K562 (cell line): Measurements from ENCODE around the gene RNF123. TPM values are rescaled to one million over a fixed set of nuclear protein-coding genes. Genes with fewer than 3 reads are reported as not detected.

Source experiments
- ATAC-seq: fragments of 200-7000 bp; cut with Tn5 transposase; 3 replicates; pipeline ENCODE4 v1.9.1; 2020; ENCODE audit warnings: moderate library complexity
- BruUV-seq: library from RNA; stranded (reverse); fragments of 400-500 nt; replicated peaks from 2 replicates; lab custom pipeline; 2021; lab: Mats Ljungman, UMichigan
- CTCF ChIA-PET: fragments of 300-600 bp; formaldehyde crosslinking; extraction: SDS; loops from one replicate; lab custom pipeline; 2021; ENCODE audit warnings: low intra/inter-chr PET ratio; lab: Yijun Ruan, JAX
- POLR2A ChIA-PET: fragments of 300-600, 350-650 bp; sonication (Branson Sonifier 250); formaldehyde crosslinking; extraction: SDS; loops from one replicate; lab custom pipeline; 2021; ENCODE audit warnings: antibody characterized with exemption, inconsistent platforms; lab: Yijun Ruan, JAX
- DNase-seq, 4 experiments: peaks; one replicate each; pipeline versions ENCODE4 v3.0.0 to v3.0.0-alpha.2; 2011 to 2018; ENCODE audit warnings: low spot score in 3 of 4, mixed read lengths in 3 of 4; ENCODE audit errors: extremely low read depth in 1 of 4
- FAIRE-seq: peaks from 2 replicates; lab custom pipeline; 2011; peaks lifted over from hg19 to GRCh38; lab: Jason Lieb, UNC
- H2AFZ ChIP-seq: 2 replicates; pipeline ENCODE4 v1.6.0; 2011; ENCODE audit warnings: low read depth, low read length, control low read depth, inconsistent platforms
- H3K27ac ChIP-seq: fragments of 200-600 bp; 3 replicates; pipeline ENCODE4 v1.8.0; 2011; ENCODE audit warnings: low read depth, mild to moderate bottlenecking, control low read depth, inconsistent platforms, low read length, moderate library complexity, mixed read lengths; ENCODE audit errors: extremely low read depth
- H3K27me3 ChIP-seq, 2 experiments: fragments of 300-600 bp in 1 of 2; 2 replicates in 1 of 2; 3 replicates in 1 of 2; pipeline versions ENCODE4 v1.6.0 to v1.8.0; 2011; ENCODE audit warnings: inconsistent platforms in 2 of 2, low read length in 2 of 2, mild to moderate bottlenecking in 1 of 2, mixed read lengths in 1 of 2, moderate library complexity in 1 of 2; ENCODE audit not compliant: control insufficient read depth in 2 of 2, insufficient read depth in 2 of 2
- H3K36me3 ChIP-seq: fragments of 300-600 bp; 3 replicates; pipeline ENCODE4 v1.8.0; 2011; ENCODE audit warnings: mild to moderate bottlenecking, low read length, inconsistent platforms; ENCODE audit not compliant: control insufficient read depth, insufficient read depth
- H3K4me1 ChIP-seq, 2 experiments: fragments of 200-600 bp in 1 of 2; replicated peaks in 1 of 2; 2 replicates in 1 of 2; 3 replicates in 1 of 2; pipeline versions ENCODE4 v1.5.1 to v1.8.0; 2011; ENCODE audit warnings: inconsistent platforms in 2 of 2, low read length in 2 of 2, mild to moderate bottlenecking in 1 of 2, mixed read lengths in 1 of 2, moderate library complexity in 1 of 2; ENCODE audit not compliant: control insufficient read depth in 2 of 2, insufficient read depth in 2 of 2
- H3K4me2 ChIP-seq: 2 replicates; pipeline ENCODE4 v1.6.1; 2011; ENCODE audit warnings: low read length, control low read depth, inconsistent platforms, mixed read lengths; ENCODE audit not compliant: insufficient read depth
- H3K4me3 ChIP-seq: fragments of 200-600 bp; sonication (generic), shearing (Covaris generic); 2 replicates; pipeline ENCODE4 v1.5.1; 2016; ENCODE audit warnings: control low read depth, inconsistent platforms
- H3K79me2 ChIP-seq: fragments of 200-600 bp; 3 replicates; pipeline ENCODE4 v1.8.0; 2011; ENCODE audit warnings: low read length, inconsistent platforms; ENCODE audit not compliant: control insufficient read depth, insufficient read depth
- H3K9ac ChIP-seq, 2 experiments: 2 replicates each; pipeline versions ENCODE4 v1.6.0 to v1.6.1; 2011; ENCODE audit warnings: low read depth in 2 of 2, low read length in 2 of 2, control low read depth in 1 of 2, inconsistent platforms in 1 of 2, mild to moderate bottlenecking in 1 of 2, mixed read lengths in 1 of 2; ENCODE audit not compliant: insufficient read depth in 1 of 2
- H3K9me1 ChIP-seq: one replicate; pipeline ENCODE4 v1.6.0; 2011; ENCODE audit warnings: inconsistent platforms, mild to moderate bottlenecking, low read length, moderate library complexity; ENCODE audit not compliant: control insufficient read depth, insufficient read depth
- H3K9me3 ChIP-seq: replicated peaks from 2 replicates; pipeline ENCODE4 v1.5.1; 2011; ENCODE audit warnings: low read depth, low read length, inconsistent platforms; ENCODE audit not compliant: control insufficient read depth, insufficient read depth
- H4K20me1 ChIP-seq: replicated peaks from 2 replicates; pipeline ENCODE4 v1.6.1; 2011; ENCODE audit warnings: low read length, inconsistent platforms, mixed read lengths; ENCODE audit not compliant: control insufficient read depth, insufficient read depth
- DIDO1 ChIP-seq: fragments of 450-650 bp; IDR thresholded peaks from 2 replicates; pipeline ENCODE4 v1.6.1; 2016; ENCODE audit warnings: low read depth, missing biosample characterization, missing genetic modification characterization
- EGR1 ChIP-seq: fragments of 450-650 bp; conservative IDR thresholded peaks from 2 replicates; pipeline ENCODE4 v1.6.1; 2017; ENCODE audit warnings: mild to moderate bottlenecking
- KLF13 ChIP-seq: fragments of 450-650 bp; IDR thresholded peaks from 2 replicates; pipeline ENCODE4 v1.6.1; 2016; ENCODE audit warnings: missing genetic modification characterization, low read depth, mild to moderate bottlenecking, missing compliant biosample characterization, moderate library complexity, borderline replicate concordance
- POLR2G ChIP-seq: fragments of 200-400 bp; formaldehyde crosslinking; IDR thresholded peaks from 2 replicates; pipeline ENCODE4 v1.6.1; 2017; ENCODE audit warnings: low read depth, mild to moderate bottlenecking, antibody characterized with exemption, low read length, moderate library complexity
- RCOR1 ChIP-seq, 2 experiments: IDR thresholded peaks; 2 replicates each; pipeline ENCODE4 v1.6.1; 2012; ENCODE audit warnings: low read depth in 2 of 2, low read length in 2 of 2, borderline replicate concordance in 1 of 2, improper control_type of control experiment in 1 of 2
- ZC3H11A ChIP-seq: IDR thresholded peaks from 2 replicates; pipeline ENCODE4 v1.6.1; 2012; ENCODE audit warnings: low read depth, low read length, improper control_type of control experiment
- WGBS: fragments of 100-300 bp; shearing (Covaris generic); methylation state at CpG from one replicate; pipeline ENCODE4 v1.1.6; 2016; ENCODE audit warnings: low coverage, mixed read lengths; ENCODE audit not compliant: insufficient coverage; ENCODE audit errors: missing lambda C conversion rate; 5-methylcytosine and 5-hydroxymethylcytosine counted together
- in situ Hi-C: fragments of 300-500 bp; cut with MboI; formaldehyde crosslinking; loops from 4 replicates; pipeline ENCODE4 v1.15.0; 2018; ENCODE audit warnings: inconsistent platforms, mixed read lengths
- intact Hi-C: fragments of 100-400 bp; cut with micrococcal nuclease; formaldehyde crosslinking; loops from 2 replicates; pipeline ENCODE4 v1.14.2; 2022
- polyA plus RNA-seq, 8 experiments: library from polyadenylated mRNA; depleted of rRNA in 4 of 8; stranded (reverse) in 5 of 8; unstranded in 3 of 8; fragments of >200 nt; fragmentation: Nextera tagmentation in 2 of 8; fragmentation: Illumina TruSeq in 1 of 8; extraction: Ambion mirVana in 2 of 8; extraction: Trizol in 1 of 8; gene quantifications; 2 replicates each; pipeline versions ENCODE4 v1.2.1 to v1.2.3, GENCODE V29; 2011 to 2014; ENCODE audit warnings: inconsistent platforms in 1 of 8, missing spikeins in 1 of 8
- total RNA-seq, 7 experiments: library from RNA; depleted of rRNA in 6 of 7; stranded (reverse); fragments of >200 nt in 6 of 7; fragmentation: Illumina TruSeq in 2 of 7; extraction: Trizol in 2 of 7; gene quantifications; 2 replicates each; pipeline versions ENCODE4 v1.2.1 to v1.2.3, GENCODE V29; 2011 to 2021; ENCODE audit warnings: low replicate concordance in 1 of 7
- TF ChIP-seq, protein P1 (sequence below): fragments of 450-650 bp; IDR thresholded peaks from 2 replicates; pipeline ENCODE4 v1.6.1; 2016; ENCODE audit warnings: low read depth
- TF ChIP-seq, protein P2 (sequence below): fragments of 450-650 bp; formaldehyde crosslinking; IDR thresholded peaks from 2 replicates; pipeline ENCODE4 v1.4.0; 2020; ENCODE audit warnings: mild to moderate bottlenecking, moderate library complexity
- TF ChIP-seq, protein P3 (sequence below): IDR thresholded peaks from 2 replicates; pipeline ENCODE4 v1.6.1; 2016; ENCODE audit warnings: missing genetic modification characterization, missing compliant biosample characterization
- TF ChIP-seq, protein P4 (sequence below): fragments of 450-650 bp; formaldehyde crosslinking; IDR thresholded peaks from 2 replicates; pipeline ENCODE4 v1.4.0; 2022; ENCODE audit warnings: missing genetic modification characterization

RNF123 gene
- total and polyA plus RNA-seq, 9 of the 15 experiments (the other 6 are each of a cell fraction or from before 2014, with no cell fraction given) = 8.7 to 53.1 (median 17.5) TPM

DNA sequence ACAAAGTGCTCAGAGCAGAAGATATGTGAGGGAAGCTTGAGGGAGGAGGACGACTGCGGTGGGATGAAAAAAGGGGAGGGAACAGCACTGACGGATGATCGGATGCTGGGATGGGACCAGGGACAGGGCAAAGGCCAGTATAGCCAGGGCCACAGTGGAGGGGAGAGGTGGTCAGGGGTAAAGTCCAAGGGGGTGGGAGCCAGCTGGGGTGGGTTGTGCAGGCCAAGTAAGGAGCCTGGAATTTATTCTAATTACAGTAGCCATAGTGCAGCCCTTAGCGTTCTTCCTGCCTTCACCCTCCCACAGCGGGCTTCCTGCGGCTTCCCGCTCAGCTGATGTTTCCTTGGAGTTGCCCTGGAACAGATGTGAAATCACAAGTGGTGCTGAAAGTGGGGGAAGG is 22.8 kb upstream of the RNF123 start:
- WGBS = 47% methylated on average over 4 of the region's 8 CpGs
- Histone ChIP-seq H3K79me2 (no peaks in the 10 kb centered on the region), H3K9me3 (no peaks in the 10 kb centered on the region), H3K27ac (no peak overlapping the region), H3K9ac (no peak overlapping the region), H4K20me1 (no peaks in the 10 kb centered on the region; the same call in 1 of the 2 replicates), H3K36me3 (no peaks in the 10 kb centered on the region), H2AFZ (no peak overlapping the region), H3K4me2 (no peak overlapping the region), H3K4me3 (no peak overlapping the region), H3K27me3 (no peaks in the 10 kb centered on the region), H3K4me1 (peaks cover 2 to 5% of the 10 kb centered on the region in 2 experiments; a peak in 2 of 5 replicates), H3K9me1 (no peaks in the 10 kb centered on the region)
- intact Hi-C loops = no loop called here
- no peak for FAIRE-seq
- no TSS peak for BruUV-seq
- DNase-seq = no peak
- ATAC-seq = no peak
- CTCF ChIA-PET = no interaction called here
- in situ Hi-C loops = loop anchor here (10.0 kb wide), 1 partner anchor 102 kb away; no protein-coding TSS in a partner anchor
- POLR2A ChIA-PET = interaction anchor here (1.1 to 1.3 kb wide), 2 partner anchors 29 to 31 kb away, joined by 3 to 4 read pairs; no protein-coding TSS in a partner anchor
- TF ChIP-seq, protein P1, sequence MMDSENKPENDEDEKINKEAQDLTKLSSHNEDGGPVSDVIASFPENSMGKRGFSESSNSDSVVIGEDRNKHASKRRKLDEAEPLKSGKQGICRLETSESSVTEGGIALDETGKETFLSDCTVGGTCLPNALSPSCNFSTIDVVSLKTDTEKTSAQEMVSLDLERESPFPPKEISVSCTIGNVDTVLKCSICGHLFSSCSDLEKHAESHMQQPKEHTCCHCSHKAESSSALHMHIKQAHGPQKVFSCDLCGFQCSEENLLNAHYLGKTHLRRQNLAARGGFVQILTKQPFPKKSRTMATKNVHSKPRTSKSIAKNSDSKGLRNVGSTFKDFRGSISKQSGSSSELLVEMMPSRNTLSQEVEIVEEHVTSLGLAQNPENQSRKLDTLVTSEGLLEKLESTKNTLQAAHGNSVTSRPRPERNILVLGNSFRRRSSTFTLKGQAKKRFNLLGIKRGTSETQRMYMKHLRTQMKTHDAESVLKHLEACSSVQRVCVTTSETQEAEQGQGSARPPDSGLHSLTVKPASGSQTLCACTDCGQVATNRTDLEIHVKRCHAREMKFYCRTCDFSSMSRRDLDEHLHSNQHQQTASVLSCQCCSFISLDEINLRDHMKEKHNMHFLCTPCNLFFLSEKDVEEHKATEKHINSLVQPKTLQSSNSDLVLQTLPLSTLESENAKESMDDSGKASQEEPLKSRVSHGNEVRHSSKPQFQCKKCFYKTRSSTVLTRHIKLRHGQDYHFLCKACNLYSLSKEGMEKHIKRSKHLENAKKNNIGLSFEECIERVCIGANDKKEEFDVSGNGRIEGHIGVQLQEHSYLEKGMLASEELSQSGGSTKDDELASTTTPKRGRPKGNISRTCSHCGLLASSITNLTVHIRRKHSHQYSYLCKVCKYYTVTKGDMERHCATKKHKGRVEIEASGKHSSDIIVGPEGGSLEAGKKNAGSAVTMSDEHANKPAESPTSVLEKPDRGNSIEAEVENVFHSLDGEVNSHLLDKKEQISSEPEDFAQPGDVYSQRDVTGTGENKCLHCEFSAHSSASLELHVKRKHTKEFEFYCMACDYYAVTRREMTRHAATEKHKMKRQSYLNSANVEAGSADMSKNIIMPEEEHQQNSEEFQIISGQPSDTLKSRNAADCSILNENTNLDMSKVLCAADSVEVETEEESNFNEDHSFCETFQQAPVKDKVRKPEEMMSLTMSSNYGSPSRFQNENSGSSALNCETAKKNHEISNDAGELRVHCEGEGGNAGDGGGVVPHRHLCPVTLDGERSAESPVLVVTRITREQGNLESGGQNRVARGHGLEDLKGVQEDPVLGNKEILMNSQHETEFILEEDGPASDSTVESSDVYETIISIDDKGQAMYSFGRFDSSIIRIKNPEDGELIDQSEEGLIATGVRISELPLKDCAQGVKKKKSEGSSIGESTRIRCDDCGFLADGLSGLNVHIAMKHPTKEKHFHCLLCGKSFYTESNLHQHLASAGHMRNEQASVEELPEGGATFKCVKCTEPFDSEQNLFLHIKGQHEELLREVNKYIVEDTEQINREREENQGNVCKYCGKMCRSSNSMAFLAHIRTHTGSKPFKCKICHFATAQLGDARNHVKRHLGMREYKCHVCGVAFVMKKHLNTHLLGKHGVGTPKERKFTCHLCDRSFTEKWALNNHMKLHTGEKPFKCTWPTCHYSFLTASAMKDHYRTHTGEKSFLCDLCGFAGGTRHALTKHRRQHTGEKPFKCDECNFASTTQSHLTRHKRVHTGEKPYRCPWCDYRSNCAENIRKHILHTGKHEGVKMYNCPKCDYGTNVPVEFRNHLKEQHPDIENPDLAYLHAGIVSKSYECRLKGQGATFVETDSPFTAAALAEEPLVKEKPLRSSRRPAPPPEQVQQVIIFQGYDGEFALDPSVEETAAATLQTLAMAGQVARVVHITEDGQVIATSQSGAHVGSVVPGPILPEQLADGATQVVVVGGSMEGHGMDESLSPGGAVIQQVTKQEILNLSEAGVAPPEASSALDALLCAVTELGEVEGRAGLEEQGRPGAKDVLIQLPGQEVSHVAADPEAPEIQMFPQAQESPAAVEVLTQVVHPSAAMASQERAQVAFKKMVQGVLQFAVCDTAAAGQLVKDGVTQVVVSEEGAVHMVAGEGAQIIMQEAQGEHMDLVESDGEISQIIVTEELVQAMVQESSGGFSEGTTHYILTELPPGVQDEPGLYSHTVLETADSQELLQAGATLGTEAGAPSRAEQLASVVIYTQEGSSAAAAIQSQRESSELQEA = no peak
- no peak for TF ChIP-seq POLR2G
- TF ChIP-seq ZC3H11A = no peak
- TF ChIP-seq, protein P2, sequence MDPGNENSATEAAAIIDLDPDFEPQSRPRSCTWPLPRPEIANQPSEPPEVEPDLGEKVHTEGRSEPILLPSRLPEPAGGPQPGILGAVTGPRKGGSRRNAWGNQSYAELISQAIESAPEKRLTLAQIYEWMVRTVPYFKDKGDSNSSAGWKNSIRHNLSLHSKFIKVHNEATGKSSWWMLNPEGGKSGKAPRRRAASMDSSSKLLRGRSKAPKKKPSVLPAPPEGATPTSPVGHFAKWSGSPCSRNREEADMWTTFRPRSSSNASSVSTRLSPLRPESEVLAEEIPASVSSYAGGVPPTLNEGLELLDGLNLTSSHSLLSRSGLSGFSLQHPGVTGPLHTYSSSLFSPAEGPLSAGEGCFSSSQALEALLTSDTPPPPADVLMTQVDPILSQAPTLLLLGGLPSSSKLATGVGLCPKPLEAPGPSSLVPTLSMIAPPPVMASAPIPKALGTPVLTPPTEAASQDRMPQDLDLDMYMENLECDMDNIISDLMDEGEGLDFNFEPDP (CRISPR knock-in tag) = no peak
- TF ChIP-seq EGR1 = no peak
- TF ChIP-seq, protein P3, sequence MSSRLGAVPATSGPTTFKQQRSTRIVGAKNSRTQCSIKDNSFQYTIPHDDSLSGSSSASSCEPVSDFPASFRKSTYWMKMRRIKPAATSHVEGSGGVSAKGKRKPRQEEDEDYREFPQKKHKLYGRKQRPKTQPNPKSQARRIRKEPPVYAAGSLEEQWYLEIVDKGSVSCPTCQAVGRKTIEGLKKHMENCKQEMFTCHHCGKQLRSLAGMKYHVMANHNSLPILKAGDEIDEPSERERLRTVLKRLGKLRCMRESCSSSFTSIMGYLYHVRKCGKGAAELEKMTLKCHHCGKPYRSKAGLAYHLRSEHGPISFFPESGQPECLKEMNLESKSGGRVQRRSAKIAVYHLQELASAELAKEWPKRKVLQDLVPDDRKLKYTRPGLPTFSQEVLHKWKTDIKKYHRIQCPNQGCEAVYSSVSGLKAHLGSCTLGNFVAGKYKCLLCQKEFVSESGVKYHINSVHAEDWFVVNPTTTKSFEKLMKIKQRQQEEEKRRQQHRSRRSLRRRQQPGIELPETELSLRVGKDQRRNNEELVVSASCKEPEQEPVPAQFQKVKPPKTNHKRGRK (tag) = no peak
- TF ChIP-seq, protein P4, sequence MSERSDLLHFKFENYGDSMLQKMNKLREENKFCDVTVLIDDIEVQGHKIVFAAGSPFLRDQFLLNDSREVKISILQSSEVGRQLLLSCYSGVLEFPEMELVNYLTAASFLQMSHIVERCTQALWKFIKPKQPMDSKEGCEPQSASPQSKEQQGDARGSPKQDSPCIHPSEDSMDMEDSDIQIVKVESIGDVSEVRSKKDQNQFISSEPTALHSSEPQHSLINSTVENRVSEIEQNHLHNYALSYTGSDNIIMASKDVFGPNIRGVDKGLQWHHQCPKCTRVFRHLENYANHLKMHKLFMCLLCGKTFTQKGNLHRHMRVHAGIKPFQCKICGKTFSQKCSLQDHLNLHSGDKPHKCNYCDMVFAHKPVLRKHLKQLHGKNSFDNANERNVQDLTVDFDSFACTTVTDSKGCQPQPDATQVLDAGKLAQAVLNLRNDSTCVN (CRISPR knock-in tag) = no peak
- no peak for TF ChIP-seq KLF13
- TF ChIP-seq RCOR1 (IDR thresholded peaks at IDR 0.05; ENCODE audit: borderline replicate concordance in 1 of 2, low read depth in 2 of 2, low read length in 2 of 2) = no peak
- TF ChIP-seq DIDO1 = no peak
